HEK293 (cell line): ENCODE measurements around the gene ZNF513.

Source experiments
- CTCF ChIA-PET: fragments of 350-600 bp; formaldehyde crosslinking; extraction: SDS; loops from one replicate; lab custom pipeline; 2021; ENCODE audit warnings: antibody characterized with exemption; lab: Yijun Ruan, JAX
- POLR2A ChIA-PET: fragments of 300-600 bp; formaldehyde crosslinking; extraction: SDS; loops from one replicate; lab custom pipeline; 2020; ENCODE audit warnings: antibody characterized with exemption, inconsistent platforms; lab: Yijun Ruan, JAX
- H3K27ac ChIP-seq: fragments of 200-500 bp; sonication (Bioruptor generic); 2 replicates; pipeline ENCODE4 v1.5.1; 2014; ENCODE audit warnings: low read depth, low read length, control low read depth, inconsistent platforms; ENCODE audit errors: extremely low read depth
- H3K36me3 ChIP-seq, 2 experiments: fragments of 200-500 bp in 1 of 2; sonication (Bioruptor generic) in 1 of 2; 1 replicate in 1 of 2; 2 replicates in 1 of 2; pipeline ENCODE4 v1.5.1; 2014 to 2017; ENCODE audit warnings: inconsistent platforms in 2 of 2, low read length in 2 of 2; ENCODE audit not compliant: control insufficient read depth in 2 of 2, insufficient read depth in 1 of 2
- H3K4me1 ChIP-seq: fragments of 200-500 bp; sonication (Bioruptor generic); 2 replicates; pipeline ENCODE4 v1.5.1; 2014; ENCODE audit warnings: mild to moderate bottlenecking, low read length, inconsistent platforms; ENCODE audit not compliant: control insufficient read depth, insufficient read depth
- H3K4me3 ChIP-seq: 2 replicates; pipeline ENCODE4 v1.5.1; 2011; ENCODE audit warnings: low read depth, mild to moderate bottlenecking, control low read depth, low read length, moderate library complexity
- H3K9me3 ChIP-seq: fragments of 200-500 bp; sonication (Bioruptor generic); 2 replicates; pipeline ENCODE4 v1.5.1; 2014; ENCODE audit warnings: low read depth, low read length, inconsistent platforms; ENCODE audit not compliant: control insufficient read depth, insufficient read depth
- KLF17 ChIP-seq: fragments of 450-650 bp; formaldehyde crosslinking; IDR thresholded peaks from 2 replicates; pipeline ENCODE4 v1.5.1; 2016; ENCODE audit warnings: missing biosample characterization, missing genetic modification characterization
- MYNN ChIP-seq: fragments of 450-650 bp; formaldehyde crosslinking; IDR thresholded peaks from 2 replicates; pipeline ENCODE4 v1.5.1; 2016; ENCODE audit warnings: missing biosample characterization, missing genetic modification characterization, borderline replicate concordance
- REST ChIP-seq: fragments of 450-650 bp; formaldehyde crosslinking; IDR thresholded peaks from 2 replicates; pipeline ENCODE4 v1.5.1; 2016; ENCODE audit warnings: missing biosample characterization, missing genetic modification characterization
- SETDB1 ChIP-seq: IDR thresholded peaks from one replicate; pipeline ENCODE4 v1.6.1; 2017; ENCODE audit warnings: mild to moderate bottlenecking, low read length, moderate library complexity, mixed read lengths; ENCODE audit not compliant: insufficient read length
- TCF7L2 ChIP-seq: IDR thresholded peaks from 2 replicates; pipeline ENCODE4 v1.6.1; 2011; ENCODE audit warnings: low read depth, mild to moderate bottlenecking, inconsistent platforms, low read length, moderate library complexity, borderline replicate concordance
- ZFP69B ChIP-seq: fragments of 450-650 bp; formaldehyde crosslinking; IDR thresholded peaks from 2 replicates; pipeline ENCODE4 v1.5.1; 2016; ENCODE audit warnings: missing biosample characterization, missing genetic modification characterization
- ZNF174 ChIP-seq: fragments of 450-650 bp; formaldehyde crosslinking; IDR thresholded peaks from 2 replicates; pipeline ENCODE4 v1.5.0; 2017; ENCODE audit warnings: missing biosample characterization, mild to moderate bottlenecking, missing genetic modification characterization
- ZNF341 ChIP-seq: fragments of 450-650 bp; formaldehyde crosslinking; IDR thresholded peaks from 2 replicates; pipeline ENCODE4; 2016; ENCODE audit warnings: low read depth, missing biosample characterization, missing genetic modification characterization
- ZNF37A ChIP-seq: fragments of 450-650 bp; IDR thresholded peaks from 2 replicates; pipeline ENCODE4 v1.5.1; 2018; ENCODE audit warnings: missing biosample characterization, missing genetic modification characterization
- ZNF561 ChIP-seq: fragments of 450-650 bp; IDR thresholded peaks from 2 replicates; pipeline ENCODE4 v1.5.1; 2018; ENCODE audit warnings: missing biosample characterization, missing genetic modification characterization, borderline replicate concordance
- ZNF585B ChIP-seq: fragments of 450-650 bp; formaldehyde crosslinking; IDR thresholded peaks from 2 replicates; pipeline ENCODE4 v1.5.1; 2016; ENCODE audit warnings: missing biosample characterization, missing genetic modification characterization
- ZNF660 ChIP-seq: fragments of 450-650 bp; IDR thresholded peaks from 2 replicates; pipeline ENCODE4 v1.5.1; 2018; ENCODE audit warnings: missing biosample characterization, mild to moderate bottlenecking, missing genetic modification characterization
- ZNF701 ChIP-seq: fragments of 450-650 bp; formaldehyde crosslinking; IDR thresholded peaks from 2 replicates; pipeline ENCODE4 v1.5.1; 2016; ENCODE audit warnings: missing biosample characterization, missing genetic modification characterization
- ZSCAN30 ChIP-seq: fragments of 450-650 bp; IDR thresholded peaks from 2 replicates; pipeline ENCODE4 v1.5.1; 2018; ENCODE audit warnings: missing biosample characterization, mild to moderate bottlenecking, missing genetic modification characterization, moderate library complexity
- ZXDB ChIP-seq: fragments of 450-650 bp; formaldehyde crosslinking; IDR thresholded peaks from 2 replicates; pipeline ENCODE4 v1.5.1; 2016; ENCODE audit warnings: missing biosample characterization, missing genetic modification characterization
- TF ChIP-seq, protein P1 (sequence below): fragments of 450-650 bp; formaldehyde crosslinking; IDR thresholded peaks from 2 replicates; pipeline ENCODE4 v1.5.1; 2016; ENCODE audit warnings: missing biosample characterization, missing genetic modification characterization
- TF ChIP-seq, protein P2 (sequence below): fragments of 450-650 bp; formaldehyde crosslinking; optimal IDR thresholded peaks from 2 replicates; pipeline ENCODE3; 2016; ENCODE audit warnings: missing biosample characterization, mild to moderate bottlenecking, missing genetic modification characterization
- TF ChIP-seq, protein P3 (sequence below): fragments of 450-650 bp; formaldehyde crosslinking; IDR thresholded peaks from 2 replicates; pipeline ENCODE4 v1.5.1; 2016; ENCODE audit warnings: missing biosample characterization, missing genetic modification characterization, borderline replicate concordance

The ZNF513 gene

DNA sequence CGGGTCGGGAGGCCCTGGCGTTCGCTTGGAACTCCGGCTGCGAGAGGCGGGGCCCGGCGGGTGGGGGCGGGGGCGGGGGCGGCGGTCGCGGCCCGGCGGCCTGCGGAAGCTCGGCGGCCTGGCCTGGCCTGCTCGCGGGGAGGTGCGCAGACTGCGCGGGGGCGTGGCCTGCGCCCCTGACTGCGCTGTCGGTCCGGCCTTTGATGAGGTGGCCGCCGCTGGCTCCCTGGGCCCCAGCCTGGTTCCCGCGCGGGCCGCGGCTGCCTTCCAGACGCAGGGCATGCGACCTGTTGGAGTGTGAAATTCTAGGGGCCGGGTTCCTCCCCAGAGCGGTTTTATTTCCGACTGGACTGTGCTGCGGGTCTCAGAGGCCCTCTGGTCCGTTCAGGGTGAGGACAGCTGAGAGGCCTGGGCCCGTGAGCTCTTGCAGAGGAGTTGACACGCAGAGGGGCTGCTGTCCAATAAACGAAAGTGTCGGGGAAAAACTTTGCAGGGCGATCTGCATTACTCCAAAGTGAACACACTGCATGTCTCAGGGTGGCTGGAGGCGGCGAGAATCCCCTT, 48.5 kb upstream of the ZNF513 start (continued):
- peak; percentile 40 for TF ChIP-seq ZSCAN30
- TF ChIP-seq ZNF585B, result no peak
- TF ChIP-seq ZNF341 (tag by site-specific recombination), result peak; percentile 12; the same call in 1 of the 2 replicates
- peak; percentile 46 for TF ChIP-seq ZXDB (tag by site-specific recombination)
- 0 out of 2 replicates have a peak, but pooled peaks have one; percentile 3 for TF ChIP-seq ZFP69B (tag by site-specific recombination)
- 0 out of 2 replicates have a peak, but pooled peaks have one; percentile 23 for TF ChIP-seq ZNF561
- TF ChIP-seq ZNF701 (tag by site-specific recombination), result no peak
- 0 out of 2 replicates have a peak, but pooled peaks have one; percentile 8 for TF ChIP-seq ZNF660 (tag by site-specific recombination)
- peak; percentile 94 for TF ChIP-seq TCF7L2
- TF ChIP-seq, protein P1, sequence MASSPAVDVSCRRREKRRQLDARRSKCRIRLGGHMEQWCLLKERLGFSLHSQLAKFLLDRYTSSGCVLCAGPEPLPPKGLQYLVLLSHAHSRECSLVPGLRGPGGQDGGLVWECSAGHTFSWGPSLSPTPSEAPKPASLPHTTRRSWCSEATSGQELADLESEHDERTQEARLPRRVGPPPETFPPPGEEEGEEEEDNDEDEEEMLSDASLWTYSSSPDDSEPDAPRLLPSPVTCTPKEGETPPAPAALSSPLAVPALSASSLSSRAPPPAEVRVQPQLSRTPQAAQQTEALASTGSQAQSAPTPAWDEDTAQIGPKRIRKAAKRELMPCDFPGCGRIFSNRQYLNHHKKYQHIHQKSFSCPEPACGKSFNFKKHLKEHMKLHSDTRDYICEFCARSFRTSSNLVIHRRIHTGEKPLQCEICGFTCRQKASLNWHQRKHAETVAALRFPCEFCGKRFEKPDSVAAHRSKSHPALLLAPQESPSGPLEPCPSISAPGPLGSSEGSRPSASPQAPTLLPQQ (tag by site-specific recombination), result 0 out of 2 replicates have a peak, but pooled peaks have one; percentile 8
- no peak for TF ChIP-seq SETDB1
- peak; percentile 81 for TF ChIP-seq REST (tag by site-specific recombination)
- TF ChIP-seq, protein P2, sequence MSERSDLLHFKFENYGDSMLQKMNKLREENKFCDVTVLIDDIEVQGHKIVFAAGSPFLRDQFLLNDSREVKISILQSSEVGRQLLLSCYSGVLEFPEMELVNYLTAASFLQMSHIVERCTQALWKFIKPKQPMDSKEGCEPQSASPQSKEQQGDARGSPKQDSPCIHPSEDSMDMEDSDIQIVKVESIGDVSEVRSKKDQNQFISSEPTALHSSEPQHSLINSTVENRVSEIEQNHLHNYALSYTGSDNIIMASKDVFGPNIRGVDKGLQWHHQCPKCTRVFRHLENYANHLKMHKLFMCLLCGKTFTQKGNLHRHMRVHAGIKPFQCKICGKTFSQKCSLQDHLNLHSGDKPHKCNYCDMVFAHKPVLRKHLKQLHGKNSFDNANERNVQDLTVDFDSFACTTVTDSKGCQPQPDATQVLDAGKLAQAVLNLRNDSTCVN, result peak; percentile 64

- peak within 1 kb of the TSS; percentile 96 for H3K27ac ChIP-seq
- peaks cover 6 to 11% of the 10 kb centered on the region in 2 experiments for H3K36me3 ChIP-seq
- POLR2A ChIA-PET, result interaction anchor here (0.5 to 3.8 kb wide), 22 partner anchors 9 to 235 kb away, joined by 3 to 56 read pairs (median 3); partner anchors contain the start of genes CCDC121, EIF2B4, GPN1 and GTF3C2
- CTCF ChIA-PET, result interaction anchor here (0.6 to 3.0 kb wide), 7 partner anchors 10 to 1167 kb away, joined by 3 to 15 read pairs (median 4); partner anchors contain the start of gene PPM1G
- no peaks in the 10 kb centered on the region for H3K9me3 ChIP-seq
- peak within 1 kb of the TSS; percentile 70 for H3K4me3 ChIP-seq
- H3K4me1 ChIP-seq, result peaks cover 11% of the 10 kb centered on the region
- no peak for TF ChIP-seq MYNN (tag by site-specific recombination)
- peak; percentile 32; the same call in 1 of the 2 replicates for TF ChIP-seq KLF17 (tag by site-specific recombination)
- TF ChIP-seq, protein P3, sequence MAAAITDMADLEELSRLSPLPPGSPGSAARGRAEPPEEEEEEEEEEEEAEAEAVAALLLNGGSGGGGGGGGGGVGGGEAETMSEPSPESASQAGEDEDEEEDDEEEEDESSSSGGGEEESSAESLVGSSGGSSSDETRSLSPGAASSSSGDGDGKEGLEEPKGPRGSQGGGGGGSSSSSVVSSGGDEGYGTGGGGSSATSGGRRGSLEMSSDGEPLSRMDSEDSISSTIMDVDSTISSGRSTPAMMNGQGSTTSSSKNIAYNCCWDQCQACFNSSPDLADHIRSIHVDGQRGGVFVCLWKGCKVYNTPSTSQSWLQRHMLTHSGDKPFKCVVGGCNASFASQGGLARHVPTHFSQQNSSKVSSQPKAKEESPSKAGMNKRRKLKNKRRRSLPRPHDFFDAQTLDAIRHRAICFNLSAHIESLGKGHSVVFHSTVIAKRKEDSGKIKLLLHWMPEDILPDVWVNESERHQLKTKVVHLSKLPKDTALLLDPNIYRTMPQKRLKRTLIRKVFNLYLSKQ (tag by site-specific recombination), result no peak
- TF ChIP-seq ZNF37A, result no peak
- TF ChIP-seq, protein P1 (tag by site-specific recombination), result peak; percentile 96
- TF ChIP-seq ZNF174, result no peak
These were observed 47.9 kb upstream of the ZNF513 start, which contains the start of gene NRBP1 for GRCh38 chr2:27428213-27428977. TSS of gene NRBP1 (plus strand) at chr2:27428631. CDS start at chr2:27433274, 4,643 bp downstream.
